HG03175 (cell line): ENCODE measurements around the gene ME2.
"Not testable (repeated sequence)": the region's sequence is repeated elsewhere in the genome, so short reads cannot be mapped to it uniquely, and the experiment has no call there.

Source experiments
- ATAC-seq: cut with Tn5 transposase; IDR thresholded peaks from one replicate; pipeline ENCODE4 v1.9.1; 2021; ENCODE audit warnings: mild to moderate bottlenecking, moderate library complexity; ENCODE audit not compliant: unreplicated experiment

ME2 gene

GRCh38 chr18:50859793-50860555 is 18.9 kb upstream of the ME2 start:
- ATAC-seq: no peak

- no peak for ATAC-seq
Measured at GRCh38 chr18:50861617-50862016, 17.3 kb upstream of the ME2 start.

- ATAC-seq: no peak
Measured at GRCh38 chr18:50862401-50862800, 16.5 kb upstream of the ME2 start.

GRCh38 chr18:50863840-50864375 is 15.0 kb upstream of the ME2 start:
- ATAC-seq: no peak

GRCh38 chr18:50866765-50867164 is 12.2 kb upstream of the ME2 start:
- ATAC-seq: no peak

GRCh38 chr18:50869150-50869549 is 9.8 kb upstream of the ME2 start:
- ATAC-seq: no peak

GRCh38 chr18:50870138-50870845 is 8.6 kb upstream of the ME2 start:
- ATAC-seq: no peak

- no peak for ATAC-seq
Measured at GRCh38 chr18:50871846-50872245, 7.1 kb upstream of the ME2 start.

GRCh38 chr18:50875966-50876536 is 2.9 kb upstream of the ME2 start:
- no peak for ATAC-seq

- no peak for ATAC-seq
Measured at GRCh38 chr18:50877545-50878265, 1.2 kb upstream of the ME2 start.

GRCh38 chr18:50879302-50880118 is 592 bp downstream of the ME2 start:
- peak; percentile 27 for ATAC-seq

GRCh38 chr18:50880119-50880465 is 1.2 kb downstream of the ME2 start:
- no peak for ATAC-seq

- not testable (repeated sequence) for ATAC-seq
Measured at GRCh38 chr18:50880944-50881343, 2.0 kb downstream of the ME2 start.

GRCh38 chr18:50886929-50887328 is 8.0 kb downstream of the ME2 start:
- ATAC-seq: no peak

- no peak for ATAC-seq
Measured at GRCh38 chr18:50895350-50896045, 16.6 kb downstream of the ME2 start.

- ATAC-seq: no peak
Measured at GRCh38 chr18:50896093-50896492, 17.2 kb downstream of the ME2 start.

- ATAC-seq: no peak
Measured at GRCh38 chr18:50898919-50899318, 20.0 kb downstream of the ME2 start.

- ATAC-seq: no peak
Measured at GRCh38 chr18:50902797-50903196, 23.9 kb downstream of the ME2 start.

GRCh38 chr18:50906843-50907242 is 27.9 kb downstream of the ME2 start:
- no peak for ATAC-seq

GRCh38 chr18:50909261-50909660 is 30.3 kb downstream of the ME2 start:
- no peak for ATAC-seq
